Measurements from ENCODE around the gene STK33.

GRCh38 chr11:8375932-8376331, 218.1 kb downstream of the STK33 start:
- no peak for TF ChIP-seq EZH2 (IDR thresholded peaks at IDR 0.05; ENCODE audit: borderline replicate concordance, low read depth, low read length, severe bottlenecking)
- no peak for TF ChIP-seq POLR2AphosphoS5 (IDR thresholded peaks at IDR 0.05; ENCODE audit: insufficient read depth, low read depth, low read length)
- no peak for TF ChIP-seq CTCF (IDR thresholded peaks at IDR 0.05; ENCODE audit: extremely low read depth in 1 of 2, insufficient read depth in 1 of 2, low read depth in 1 of 2, low read length in 2 of 2)
- no peak for TF ChIP-seq POLR2A (IDR thresholded peaks at IDR 0.05; ENCODE audit: low read depth, low read length)
- no peak for TF ChIP-seq MAX (IDR thresholded peaks at IDR 0.05; ENCODE audit: insufficient read depth, insufficient read length)
- TF ChIP-seq GATA2 (IDR thresholded peaks at IDR 0.05; ENCODE audit: insufficient read depth, insufficient read length, low read depth, low read length), result no peak
